GM19351 (cell line): Measurements from ENCODE around the gene DENND4C.
"Not testable (repeated sequence)": the region's sequence is repeated elsewhere in the genome, so short reads cannot be mapped to it uniquely, and the experiment has no call there.

Source experiments
- ATAC-seq: cut with Tn5 transposase; IDR thresholded peaks from one replicate; pipeline ENCODE4 v1.9.1; 2021; ENCODE audit warnings: mild to moderate bottlenecking, moderate library complexity; ENCODE audit not compliant: unreplicated experiment

DENND4C gene

GRCh38 chr9:19265602-19266001 is 35.1 kb downstream of the DENND4C start:
- not testable (repeated sequence) for ATAC-seq

DNA sequence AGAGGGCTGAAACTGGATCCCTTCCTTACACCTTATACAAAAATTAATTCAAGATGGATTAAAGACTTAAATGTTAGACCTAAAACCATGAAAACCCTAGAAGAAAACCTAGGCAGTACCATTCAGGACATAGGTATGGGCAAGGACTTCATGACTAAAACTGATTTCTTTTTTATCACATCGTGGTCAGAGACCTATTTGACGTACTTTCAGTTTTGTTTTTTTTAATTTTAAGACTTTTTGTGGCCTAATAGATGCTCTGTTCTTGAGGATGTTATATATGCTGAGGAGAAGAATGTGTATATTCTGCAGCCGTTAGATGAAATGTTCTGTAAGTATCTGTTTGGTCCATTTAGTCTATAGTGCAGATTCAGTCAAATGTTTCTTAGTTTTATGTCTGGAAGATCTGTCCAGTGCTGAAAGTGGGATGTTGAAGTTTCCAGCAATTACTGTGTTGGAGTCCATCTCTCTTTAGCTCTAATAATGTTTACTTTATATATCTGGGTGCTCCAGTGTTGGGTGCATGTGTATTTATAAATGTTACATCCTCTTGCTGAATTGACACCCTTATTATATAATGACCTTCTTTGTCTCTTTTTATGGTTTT is 36.4 kb downstream of the DENND4C start:
- peak; percentile 73 for ATAC-seq

GRCh38 chr9:19269582-19269981 is 39.1 kb downstream of the DENND4C start:
- no peak for ATAC-seq

DNA sequence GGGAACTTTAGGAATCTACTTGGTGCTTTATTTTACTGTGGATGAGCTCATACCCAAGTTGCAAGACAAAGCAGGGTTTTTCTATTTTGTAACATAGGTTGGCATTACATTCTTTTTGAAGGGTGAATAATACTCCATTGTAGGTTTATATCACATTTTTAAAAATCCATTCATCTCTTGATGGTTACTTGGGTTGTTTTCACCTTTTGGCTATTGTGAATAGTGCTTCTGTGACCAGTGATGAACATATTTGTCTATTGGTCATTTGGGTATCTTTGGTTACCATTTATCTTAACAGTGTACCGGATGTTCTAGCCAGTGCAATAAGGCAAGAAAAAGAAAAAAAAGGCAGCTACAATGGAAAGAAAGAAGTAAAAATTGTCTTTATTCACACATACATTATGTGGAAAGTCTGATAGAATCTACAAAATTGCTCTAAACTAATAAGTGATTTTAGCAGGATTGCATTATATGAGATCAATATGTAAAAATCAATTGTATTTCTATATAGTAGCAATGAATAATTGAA is 40.0 kb downstream of the DENND4C start:
- ATAC-seq: no peak

DNA sequence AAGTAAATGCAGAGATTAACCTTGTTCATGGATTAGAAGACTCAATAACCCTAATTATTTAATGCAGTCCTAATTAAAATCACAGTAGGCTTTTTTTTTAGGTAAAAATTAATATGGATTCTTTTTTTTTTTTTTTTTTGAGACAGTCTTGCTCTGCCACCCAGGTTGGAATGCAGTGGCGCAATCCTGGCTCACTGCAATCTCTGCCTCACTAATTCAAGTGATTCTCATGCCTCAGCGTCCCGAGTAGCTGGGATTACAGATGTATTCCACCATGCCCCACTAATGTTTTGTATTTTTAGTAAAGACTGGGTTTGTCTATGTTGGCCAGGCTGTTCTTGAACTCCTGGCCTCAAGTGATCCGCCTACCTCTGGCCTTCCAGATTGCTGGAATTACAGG is 40.6 kb downstream of the DENND4C start:
- ATAC-seq: no peak

DNA sequence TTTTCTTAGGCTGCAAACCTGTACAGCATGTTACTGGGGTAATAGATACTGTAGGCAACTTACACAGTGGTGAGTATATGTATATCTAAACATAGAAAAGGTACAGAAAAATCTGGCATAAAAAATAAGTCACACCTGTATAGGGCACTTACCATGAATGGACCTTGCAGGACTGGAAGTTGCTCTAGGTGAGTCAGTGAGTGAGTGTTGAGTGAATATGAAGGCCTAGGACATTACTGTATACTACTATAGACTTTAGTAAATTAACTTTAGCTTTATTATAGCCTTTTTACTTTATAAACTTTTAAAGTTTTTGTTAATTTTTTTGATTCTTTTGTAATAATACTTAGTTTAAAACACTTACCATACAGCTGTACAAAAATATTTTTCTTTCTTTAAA is 51.3 kb downstream of the DENND4C start:
- ATAC-seq: no peak

DNA sequence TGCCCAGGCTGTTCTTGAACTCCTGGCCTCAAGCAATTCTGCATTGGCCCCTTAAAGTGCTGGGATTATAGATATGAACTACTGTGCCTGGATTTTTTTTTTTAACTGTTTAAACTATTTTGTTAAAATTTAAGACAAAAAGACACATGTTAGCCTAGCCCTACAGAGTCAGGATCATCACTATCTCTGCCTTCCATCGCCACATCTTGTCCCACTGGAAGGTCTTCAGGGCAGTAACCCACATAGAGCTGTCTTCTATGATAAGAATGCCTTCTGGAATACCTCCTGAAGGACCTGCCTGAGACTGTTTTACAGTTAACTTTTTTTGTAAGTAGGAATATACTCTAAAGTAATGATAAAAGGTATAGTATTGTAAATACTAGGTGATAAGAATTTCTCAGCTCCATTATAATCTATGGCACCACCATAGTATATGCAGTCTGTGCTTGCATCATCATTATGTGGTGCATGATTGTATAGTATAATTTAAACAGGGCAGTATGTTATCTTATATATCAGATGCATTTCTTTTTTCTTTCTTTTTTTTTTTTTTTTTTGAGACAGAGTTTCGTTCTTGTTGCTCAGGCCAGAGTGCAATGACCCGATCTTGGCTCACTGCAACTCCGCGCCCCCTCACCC is 52.7 kb downstream of the DENND4C start:
- ATAC-seq: no peak

DNA sequence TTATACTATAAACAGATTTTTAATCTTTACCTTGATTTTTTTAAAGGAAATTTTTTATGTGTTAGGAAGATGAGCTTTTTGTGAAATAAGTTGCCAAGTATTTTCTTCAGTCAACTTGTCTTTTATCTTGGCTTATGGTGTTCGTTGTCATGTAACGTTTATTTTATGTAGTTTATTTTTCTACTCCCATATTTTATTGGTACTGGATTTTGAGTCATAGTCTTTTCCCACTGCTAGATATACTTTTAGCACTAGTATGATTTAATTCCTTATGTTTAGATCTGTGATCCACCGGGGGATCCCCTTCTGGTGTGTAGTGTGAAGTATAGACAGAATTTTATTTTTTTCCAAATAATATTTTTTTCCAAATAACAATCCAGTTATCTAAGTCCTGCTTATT is 54.2 kb downstream of the DENND4C start:
- ATAC-seq: no peak

GRCh38 chr9:19286634-19287188 is 56.2 kb downstream of the DENND4C start:
- ATAC-seq: no peak

GRCh38 chr9:19288081-19288480 is 57.6 kb downstream of the DENND4C start:
- no peak for ATAC-seq

GRCh38 chr9:19290103-19290502 is 59.6 kb downstream of the DENND4C start:
- no peak for ATAC-seq

GRCh38 chr9:19294219-19294618 is 63.7 kb downstream of the DENND4C start:
- no peak for ATAC-seq

DNA sequence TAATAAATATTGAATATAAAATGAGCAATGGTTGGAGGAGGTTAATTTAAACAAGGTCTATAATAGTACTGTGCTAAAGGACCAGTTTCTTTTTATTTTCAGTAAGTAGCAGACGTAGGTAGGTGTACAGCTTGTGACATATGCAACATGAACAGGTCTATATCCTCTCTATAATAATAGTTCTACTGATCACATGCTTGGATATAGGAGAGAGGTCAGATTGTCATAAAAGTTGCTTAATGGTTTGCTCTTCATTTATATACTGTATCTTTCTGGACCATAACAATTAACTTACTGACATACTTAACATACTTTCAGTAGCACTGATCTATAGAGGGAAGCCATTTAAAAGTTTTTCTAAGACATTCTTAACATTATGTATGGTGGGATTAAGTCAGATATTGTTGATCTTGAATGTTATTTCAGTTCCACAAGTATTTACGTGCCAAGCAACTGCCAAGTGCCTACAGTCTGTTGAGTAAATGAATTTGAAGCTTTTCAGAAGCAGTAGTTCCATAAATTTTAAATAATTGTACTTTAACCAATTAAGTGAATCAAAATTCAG is 68.0 kb downstream of the DENND4C start:
- no peak for ATAC-seq

GRCh38 chr9:19303216-19303615 is 72.7 kb downstream of the DENND4C start:
- ATAC-seq: no peak

GRCh38 chr9:19306568-19306967 is 76.1 kb downstream of the DENND4C start:
- ATAC-seq: no peak

GRCh38 chr9:19310246-19310645 is 79.8 kb downstream of the DENND4C start:
- no peak for ATAC-seq

- ATAC-seq: no peak
Observed at GRCh38 chr9:19313573-19313972, 83.1 kb downstream of the DENND4C start.

DNA sequence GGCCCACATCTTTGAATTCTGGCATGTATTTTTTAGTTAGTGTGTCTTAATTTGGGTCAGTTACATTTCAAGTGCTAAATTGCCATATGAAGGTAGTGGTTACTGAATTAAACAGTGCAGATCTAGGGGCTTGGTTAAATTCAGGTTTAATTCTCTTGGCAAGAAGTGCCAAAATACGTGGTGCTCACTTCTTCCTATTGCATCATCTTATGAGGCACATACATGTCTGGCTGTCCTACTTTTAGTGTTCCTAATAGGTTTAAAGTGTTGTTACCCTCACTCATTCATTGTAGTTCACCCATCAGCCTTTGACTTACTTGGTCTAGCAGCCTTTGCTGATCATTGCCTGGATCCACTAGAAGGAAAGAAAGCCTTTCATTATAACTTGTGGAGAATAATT is 90.0 kb downstream of the DENND4C start:
- no peak for ATAC-seq

GRCh38 chr9:19331877-19332276 is 101.4 kb downstream of the DENND4C start:
- ATAC-seq: no peak

DNA sequence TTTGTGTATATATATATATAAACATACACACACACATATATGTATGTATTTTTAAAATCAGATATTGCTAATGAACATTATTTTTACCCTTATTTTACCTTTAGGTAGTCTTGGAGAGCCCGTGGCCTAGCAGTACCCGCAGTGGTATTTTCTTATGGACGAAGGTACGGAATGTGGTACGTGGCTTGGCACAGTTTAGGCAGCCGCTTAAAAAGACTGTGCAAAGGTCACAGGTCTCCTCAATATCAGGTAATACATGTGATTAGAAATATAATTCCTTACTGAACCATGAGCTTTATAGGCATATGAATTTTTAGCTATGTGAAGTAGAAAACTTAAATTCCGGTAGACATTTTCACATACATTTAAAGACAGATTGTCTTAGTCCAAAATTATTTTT is 105.7 kb downstream of the DENND4C start:
- ATAC-seq: no peak

DNA sequence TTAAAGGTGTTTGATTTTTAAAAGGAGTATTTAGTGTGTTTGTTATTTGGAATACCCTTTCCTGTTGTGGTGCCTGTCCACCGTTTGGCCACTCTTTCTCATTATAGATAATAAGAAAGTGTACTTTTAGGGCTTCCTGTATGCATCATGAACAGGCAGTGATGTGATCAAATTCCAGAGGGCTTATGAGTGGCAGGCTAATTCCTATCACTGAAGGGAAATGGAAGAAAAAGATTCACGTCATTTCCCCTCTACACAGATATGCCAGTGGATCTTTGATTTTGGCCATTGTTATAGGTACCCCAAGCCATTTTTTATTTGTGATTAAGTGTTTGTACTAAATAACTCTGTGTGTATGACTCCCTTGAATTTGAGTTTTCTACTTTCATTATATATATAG is 112.5 kb downstream of the DENND4C start:
- ATAC-seq: no peak

DNA sequence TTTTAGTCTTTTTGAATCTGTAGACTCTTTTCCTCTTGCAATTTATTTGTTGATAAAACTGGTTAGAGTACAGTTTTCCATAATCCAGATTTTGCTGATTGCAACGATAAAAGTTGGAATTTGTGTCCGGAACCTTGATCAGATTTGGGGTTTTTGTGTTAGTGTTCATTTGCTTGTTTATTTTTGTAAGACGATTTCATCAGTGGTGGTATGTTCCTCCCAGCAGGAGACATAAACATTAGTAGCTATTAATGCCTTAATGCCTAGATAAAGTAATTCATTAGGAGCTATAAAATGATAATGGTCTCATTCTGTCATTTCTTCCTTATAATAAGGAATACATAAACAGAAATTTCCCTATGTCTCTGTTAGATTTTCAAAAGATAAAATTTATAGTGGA is 128.2 kb downstream of the DENND4C start:
- no peak for ATAC-seq
